Neural progenitor cell (in vitro differentiated cells): ENCODE measurements around the gene LY6G5C.

ENCODE experiments used
- EZH2 ChIP-seq: fragments of 200-600 bp; sonication (generic); IDR thresholded peaks from 2 replicates; pipeline ENCODE4 v1.6.1; 2017; ENCODE audit warnings: antibody characterized with exemption, mild to moderate bottlenecking, moderate library complexity
- TF ChIP-seq, protein P1 (sequence below): fragments of 200-600 bp; sonication (generic); IDR thresholded peaks from 2 replicates; pipeline ENCODE4 v1.5.1; 2017; ENCODE audit warnings: antibody characterized with exemption, mild to moderate bottlenecking

DNA sequence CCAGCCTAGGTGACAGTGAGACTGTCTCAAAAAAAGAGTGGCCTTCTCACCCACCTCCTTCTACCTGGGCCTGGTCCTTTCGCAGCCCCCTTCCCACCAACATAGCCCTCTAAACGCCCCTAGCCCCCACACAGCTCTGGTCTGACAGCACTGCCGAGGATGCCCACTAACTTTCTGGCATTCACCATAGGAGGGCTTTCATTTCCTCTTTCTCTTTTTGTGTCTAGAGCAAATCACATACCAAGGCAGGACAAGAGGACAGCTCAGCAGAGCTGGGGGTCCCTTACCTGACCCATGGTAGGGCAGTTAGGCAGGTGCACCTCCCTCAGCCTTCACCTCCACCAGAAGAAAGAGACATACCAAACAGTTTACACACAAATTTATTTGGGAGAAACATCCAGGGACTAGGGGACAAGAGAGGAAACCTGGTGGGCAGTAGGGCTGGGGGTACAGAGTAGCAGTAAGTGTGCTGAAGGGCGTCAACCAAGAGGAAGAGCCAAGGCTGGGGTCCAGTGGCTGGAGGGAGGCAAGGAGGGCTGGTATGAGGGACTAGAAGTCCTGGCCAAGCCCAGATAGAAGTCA lies 4.5 kb downstream of the LY6G5C start:
- TF ChIP-seq, protein P1, sequence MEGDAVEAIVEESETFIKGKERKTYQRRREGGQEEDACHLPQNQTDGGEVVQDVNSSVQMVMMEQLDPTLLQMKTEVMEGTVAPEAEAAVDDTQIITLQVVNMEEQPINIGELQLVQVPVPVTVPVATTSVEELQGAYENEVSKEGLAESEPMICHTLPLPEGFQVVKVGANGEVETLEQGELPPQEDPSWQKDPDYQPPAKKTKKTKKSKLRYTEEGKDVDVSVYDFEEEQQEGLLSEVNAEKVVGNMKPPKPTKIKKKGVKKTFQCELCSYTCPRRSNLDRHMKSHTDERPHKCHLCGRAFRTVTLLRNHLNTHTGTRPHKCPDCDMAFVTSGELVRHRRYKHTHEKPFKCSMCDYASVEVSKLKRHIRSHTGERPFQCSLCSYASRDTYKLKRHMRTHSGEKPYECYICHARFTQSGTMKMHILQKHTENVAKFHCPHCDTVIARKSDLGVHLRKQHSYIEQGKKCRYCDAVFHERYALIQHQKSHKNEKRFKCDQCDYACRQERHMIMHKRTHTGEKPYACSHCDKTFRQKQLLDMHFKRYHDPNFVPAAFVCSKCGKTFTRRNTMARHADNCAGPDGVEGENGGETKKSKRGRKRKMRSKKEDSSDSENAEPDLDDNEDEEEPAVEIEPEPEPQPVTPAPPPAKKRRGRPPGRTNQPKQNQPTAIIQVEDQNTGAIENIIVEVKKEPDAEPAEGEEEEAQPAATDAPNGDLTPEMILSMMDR, result no peak
- TF ChIP-seq EZH2, result no peak
